RWPE2 (cell line): Measurements from ENCODE around the gene NEUROD2.

Experiments used
- ATAC-seq: fragments of 200-7000 bp; cut with Tn5 transposase; 3 replicates; pipeline ENCODE4 v1.9.1; 2021; ENCODE audit warnings: low read depth
- DNase-seq: peaks from one replicate; pipeline ENCODE4 v3.0.0-alpha.2; 2020; ENCODE audit warnings: low spot score
- H3K27ac ChIP-seq: fragments of 450-650 bp; 2 replicates; pipeline ENCODE4 v1.5.1; 2017; ENCODE audit warnings: mild to moderate bottlenecking; ENCODE audit not compliant: poor library complexity, severe bottlenecking
- H3K27me3 ChIP-seq: fragments of 250-450 bp; sonication (Bioruptor Pico); 2 replicates; pipeline ENCODE4 v1.5.1; 2021; ENCODE audit warnings: mild to moderate bottlenecking, moderate library complexity; ENCODE audit not compliant: insufficient read depth, poor library complexity, severe bottlenecking
- H3K36me3 ChIP-seq: fragments of 250-450 bp; sonication (Bioruptor Pico); 2 replicates; pipeline ENCODE4 v1.5.1; 2020; ENCODE audit warnings: low read depth, mild to moderate bottlenecking, moderate library complexity
- H3K4me1 ChIP-seq: fragments of 250-450 bp; sonication (Bioruptor Pico); 2 replicates; pipeline ENCODE4 v1.5.1; 2021; ENCODE audit warnings: mild to moderate bottlenecking, moderate library complexity; ENCODE audit not compliant: insufficient read depth, poor library complexity, severe bottlenecking
- H3K4me3 ChIP-seq: fragments of 250-450 bp; sonication (Bioruptor Pico); 2 replicates; pipeline ENCODE4 v1.5.1; 2021; ENCODE audit warnings: mild to moderate bottlenecking, moderate library complexity; ENCODE audit not compliant: severe bottlenecking
- H3K9me3 ChIP-seq: fragments of 250-450 bp; sonication (Bioruptor Pico); 2 replicates; pipeline ENCODE4 v1.5.1; 2021; ENCODE audit warnings: mild to moderate bottlenecking, moderate library complexity; ENCODE audit not compliant: severe bottlenecking
- CTCF ChIP-seq: fragments of 450-650 bp; IDR thresholded peaks from one replicate; pipeline ENCODE4 v1.5.1; 2017; ENCODE audit warnings: mild to moderate bottlenecking, moderate library complexity; ENCODE audit not compliant: poor library complexity, severe bottlenecking

NEUROD2 gene

GRCh38 chr17:39596543-39597267 is 11.0 kb downstream of the NEUROD2 start:
- DNase-seq (no peak), ATAC-seq (no peak; the same call in 2 of the 3 replicates)
- Histone ChIP-seq H3K36me3 (no peaks in the 10 kb centered on the region), H3K4me3 (no peak overlapping the region), H3K27ac (no peak overlapping the region), H3K9me3 (no peaks in the 10 kb centered on the region), H3K4me1 (no peaks in the 10 kb centered on the region), H3K27me3 (peaks cover 76% of the 10 kb centered on the region)
- no peak for TF ChIP-seq CTCF

GRCh38 chr17:39595928-39596510 is 11.7 kb downstream of the NEUROD2 start:
- no peak overlapping the region for H3K27ac ChIP-seq
- H3K4me1 ChIP-seq = no peaks in the 10 kb centered on the region
- peaks cover 69% of the 10 kb centered on the region for H3K27me3 ChIP-seq
- ATAC-seq (no peak), DNase-seq (no peak)
- TF ChIP-seq CTCF = no peak
- no peaks in the 10 kb centered on the region for H3K9me3 ChIP-seq
- no peaks in the 10 kb centered on the region for H3K36me3 ChIP-seq
- no peak overlapping the region for H3K4me3 ChIP-seq

- H3K27me3 ChIP-seq = peaks cover 62% of the 10 kb centered on the region
- no peak for ATAC-seq
- H3K4me3 ChIP-seq = no peak overlapping the region
These were observed 12.4 kb downstream of the NEUROD2 start for GRCh38 chr17:39595294-39595693.

GRCh38 chr17:39593371-39593770 is 14.3 kb downstream of the NEUROD2 start:
- DNase-seq = no peak
- H3K4me1 ChIP-seq = no peaks in the 10 kb centered on the region

More at GRCh38 chr17:39595294-39595693, 12.4 kb downstream of the NEUROD2 start:
- DNase-seq = no peak
- Histone ChIP-seq H3K4me1 (no peaks in the 10 kb centered on the region), H3K27ac (no peak overlapping the region), H3K9me3 (no peaks in the 10 kb centered on the region), H3K36me3 (no peaks in the 10 kb centered on the region)
- no peak for TF ChIP-seq CTCF

More at GRCh38 chr17:39593371-39593770, 14.3 kb downstream of the NEUROD2 start:
- no peak for ATAC-seq
- no peak for TF ChIP-seq CTCF
- H3K9me3 ChIP-seq = no peaks in the 10 kb centered on the region
- H3K4me3 ChIP-seq = no peak overlapping the region
- H3K27me3 ChIP-seq = peaks cover 42% of the 10 kb centered on the region
- no peak overlapping the region for H3K27ac ChIP-seq
- no peaks in the 10 kb centered on the region for H3K36me3 ChIP-seq
